H54 (cell line): Measurements from ENCODE around the gene TOX4.

Experiments used
- DNase-seq: peaks from one replicate; pipeline ENCODE4 v3.0.0; 2011; ENCODE audit warnings: low spot score, mixed read lengths; ENCODE audit not compliant: insufficient read length
- FAIRE-seq: peaks from 3 replicates; lab custom pipeline; 2011; peaks lifted over from hg19 to GRCh38; lab: Jason Lieb, UNC
- POLR2A ChIP-seq: IDR thresholded peaks from 2 replicates; pipeline ENCODE4 v1.6.1; 2011; ENCODE audit warnings: low read depth, mild to moderate bottlenecking, low read length

TOX4 gene

GRCh38 chr14:21476523-21476924 lies 471 bp upstream of the TOX4 start:
- DNase-seq, result peak; percentile 42
- no peak; the same call in 1 of the 2 replicates for TF ChIP-seq POLR2A
- no peak for FAIRE-seq

GRCh38 chr14:21486640-21487087 lies 9.7 kb downstream of the TOX4 start:
- DNase-seq (no peak), FAIRE-seq (no peak)
- TF ChIP-seq POLR2A, result no peak

- no peak for FAIRE-seq
- no peak for TF ChIP-seq POLR2A
Measured at GRCh38 chr14:21494902-21495762, 18.1 kb downstream of the TOX4 start.

GRCh38 chr14:21496453-21496852 lies 19.5 kb downstream of the TOX4 start:
- FAIRE-seq, result no peak
- TF ChIP-seq POLR2A, result no peak

More at GRCh38 chr14:21494902-21495762, 18.1 kb downstream of the TOX4 start:
- no peak for DNase-seq

GRCh38 chr14:21498540-21499526 lies 21.8 kb downstream of the TOX4 start:
- DNase-seq, result no peak
- FAIRE-seq, result no peak
- no peak for TF ChIP-seq POLR2A

More at GRCh38 chr14:21496453-21496852, 19.5 kb downstream of the TOX4 start:
- no peak for DNase-seq

- DNase-seq (no peak), FAIRE-seq (no peak)
- TF ChIP-seq POLR2A, result no peak
Measured at GRCh38 chr14:21501568-21501967, 24.6 kb downstream of the TOX4 start.

- TF ChIP-seq POLR2A, result no peak
- DNase-seq, result no peak
- FAIRE-seq, result no peak
Measured at GRCh38 chr14:21503376-21503775, 26.4 kb downstream of the TOX4 start.

GRCh38 chr14:21505012-21505553 lies 28.1 kb downstream of the TOX4 start:
- DNase-seq (no peak), FAIRE-seq (no peak)
- no peak for TF ChIP-seq POLR2A

- DNase-seq (no peak), FAIRE-seq (no peak)
- no peak for TF ChIP-seq POLR2A
Measured at GRCh38 chr14:21506557-21506956, 29.6 kb downstream of the TOX4 start.

- FAIRE-seq (no peak), DNase-seq (no peak)
- no peak for TF ChIP-seq POLR2A
Measured at GRCh38 chr14:21509432-21510143, 32.6 kb downstream of the TOX4 start.

GRCh38 chr14:21510735-21511657 lies 34.0 kb downstream of the TOX4 start, which contains the start of gene METTL3:
TSS of gene METTL3 (minus strand) at chr14:21511340. CDS start at chr14:21511223, 117 bp downstream.
- peak; percentile 67 for DNase-seq
- TF ChIP-seq POLR2A, result peak; percentile 71
- peak; percentile 78 for FAIRE-seq

GRCh38 chr14:21514341-21514740 lies 37.3 kb downstream of the TOX4 start:
- FAIRE-seq (no peak), DNase-seq (no peak)
- TF ChIP-seq POLR2A, result no peak
